ENCODE data around the gene KCNG4. TPM values are rescaled to one million over a fixed set of nuclear protein-coding genes. Genes with fewer than 3 reads are reported as not detected.

The KCNG4 gene
- total and polyA plus RNA-seq, 4 experiments from 2014 or later, result not detected

DNA sequence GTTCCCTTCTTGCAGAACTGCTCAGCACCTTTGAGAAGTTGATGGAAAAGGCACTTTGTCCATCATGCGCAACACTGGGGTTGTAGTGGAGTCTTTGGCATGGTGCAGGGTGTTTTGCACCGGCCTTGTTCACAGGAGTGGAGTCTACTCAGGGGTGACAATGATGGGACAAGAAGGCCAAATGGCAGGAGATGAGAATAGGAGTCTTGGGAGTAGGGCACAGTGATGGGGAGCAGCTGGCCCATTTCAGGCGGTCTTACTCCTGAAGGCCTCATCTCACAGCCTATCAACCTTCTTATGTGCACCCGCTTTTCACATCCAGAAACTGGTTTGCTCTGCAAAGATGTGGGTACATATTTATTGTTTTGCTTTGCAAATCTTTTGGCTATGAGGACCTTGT, 13.4 kb upstream of the KCNG4 start:
- H3K27ac Mint-ChIP-seq, result no peak overlapping the region
- H3K4me1 Mint-ChIP-seq, result no peaks in the 10 kb centered on the region

DNA sequence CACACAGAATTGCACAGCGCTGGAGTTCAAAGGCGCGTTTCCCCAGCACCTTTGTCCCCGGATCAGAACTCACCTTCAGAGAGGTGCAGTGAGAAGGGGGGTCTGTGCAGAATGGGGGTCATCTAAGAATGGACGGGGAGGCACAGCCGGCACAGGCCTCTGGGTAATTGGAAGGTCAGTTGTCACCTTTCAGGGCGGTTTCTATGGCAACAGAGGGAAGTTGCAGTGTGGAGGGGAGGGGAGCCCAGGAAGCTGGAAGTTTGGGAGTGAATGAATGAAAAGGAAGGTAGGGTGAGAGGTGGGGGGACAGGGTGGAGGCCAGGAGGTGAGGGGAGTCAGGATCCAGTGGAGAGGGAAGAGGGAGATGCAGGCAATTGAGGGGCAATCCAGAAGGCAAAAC, 12.4 kb upstream of the KCNG4 start:
- no peak for DNase-seq
- no peak overlapping the region for H3K27ac ChIP-seq (ENCODE audit: low read depth, low read length)
- Mint-ChIP-seq H3K4me3 (no peak overlapping the region), H3K36me3 (no peaks in the 10 kb centered on the region), H3K27me3 (peaks cover 14 to 26% of the 10 kb centered on the region in 2 donors), H3K9me3 (peaks cover 0 to 10% (median 2%) of the 10 kb centered on the region in 8 donors), H3K4me1 (no peaks in the 10 kb centered on the region), H3K27ac (no peak overlapping the region)
- ChIA-PET POLR2A (ENCODE audit: partially characterized antibody) (no interaction called here), CTCF (ENCODE audit: partially characterized antibody) (no interaction called here)
- no peaks in the 10 kb centered on the region for H3K9me3 ChIP-seq (ENCODE audit: control insufficient read depth in 1 of 2, low read length in 2 of 2)
- no peak overlapping the region for H3K4me3 ChIP-seq (ENCODE audit: low read length in 2 of 2)
- no peaks in the 10 kb centered on the region for H3K36me3 ChIP-seq (ENCODE audit: insufficient read depth, low read length)
- no peaks in the 10 kb centered on the region for H3K27me3 ChIP-seq (ENCODE audit: insufficient read depth, low read length)
- intact Hi-C loops (cut with micrococcal nuclease), result no loop called here
- no peaks in the 10 kb centered on the region for H3K4me1 ChIP-seq (ENCODE audit: insufficient read depth, low read length)

More for the DNA sequence above, 13.4 kb upstream of the KCNG4 start:
- Histone ChIP-seq H3K27ac (ENCODE audit: low read depth, low read length) (no peak overlapping the region), H3K4me3 (ENCODE audit: low read length in 2 of 2) (no peak overlapping the region), H3K36me3 (ENCODE audit: insufficient read depth, low read length) (no peaks in the 10 kb centered on the region), H3K27me3 (ENCODE audit: insufficient read depth, low read length) (no peaks in the 10 kb centered on the region), H3K4me1 (ENCODE audit: insufficient read depth, low read length) (no peaks in the 10 kb centered on the region), H3K9me3 (ENCODE audit: control insufficient read depth in 1 of 2, low read length in 2 of 2) (no peaks in the 10 kb centered on the region)
- H3K36me3 Mint-ChIP-seq, result no peaks in the 10 kb centered on the region
- H3K4me3 Mint-ChIP-seq, result no peak overlapping the region
- peaks cover 0 to 10% (median 2%) of the 10 kb centered on the region in 8 donors for H3K9me3 Mint-ChIP-seq
- ChIA-PET CTCF (ENCODE audit: partially characterized antibody) (no interaction called here), POLR2A (ENCODE audit: partially characterized antibody) (no interaction called here)
- DNase-seq, result no peak
- peaks cover 19 to 25% of the 10 kb centered on the region in 2 donors for H3K27me3 Mint-ChIP-seq
- intact Hi-C loops (cut with micrococcal nuclease), result no loop called here

GRCh38 chr16:84247844-84248243, 8.0 kb upstream of the KCNG4 start:
- no peaks in the 10 kb centered on the region for H3K9me3 ChIP-seq (ENCODE audit: control insufficient read depth in 1 of 2, low read length in 2 of 2)
- Mint-ChIP-seq H3K27ac (no peak overlapping the region), H3K4me1 (peaks cover 0 to 5% (median under 1%) of the 10 kb centered on the region in 4 donors), H3K9me3 (peaks cover 0 to 6% (median 4%) of the 10 kb centered on the region in 8 donors), H3K4me3 (no peak overlapping the region), H3K36me3 (no peaks in the 10 kb centered on the region), H3K27me3 (peaks cover 11 to 23% of the 10 kb centered on the region in 2 donors)
- H3K36me3 ChIP-seq (ENCODE audit: insufficient read depth, low read length), result no peaks in the 10 kb centered on the region
- H3K4me3 ChIP-seq (ENCODE audit: low read length in 2 of 2), result no peak overlapping the region
- intact Hi-C loops (cut with micrococcal nuclease), result no loop called here
- no peaks in the 10 kb centered on the region for H3K4me1 ChIP-seq (ENCODE audit: insufficient read depth, low read length)
- H3K27me3 ChIP-seq (ENCODE audit: insufficient read depth, low read length), result no peaks in the 10 kb centered on the region
- ChIA-PET POLR2A (ENCODE audit: partially characterized antibody) (no interaction called here), CTCF (ENCODE audit: partially characterized antibody) (no interaction called here)
- no peak for DNase-seq
- no peak overlapping the region for H3K27ac ChIP-seq (ENCODE audit: low read depth, low read length)

GRCh38 chr16:84247331-84247730, 7.5 kb upstream of the KCNG4 start:
- Mint-ChIP-seq H3K27ac (no peak overlapping the region), H3K36me3 (no peaks in the 10 kb centered on the region), H3K4me3 (no peak overlapping the region), H3K9me3 (peaks cover 0 to 6% (median 4%) of the 10 kb centered on the region in 8 donors), H3K4me1 (peaks cover 0 to 5% (median under 1%) of the 10 kb centered on the region in 4 donors), H3K27me3 (peaks cover 10 to 22% of the 10 kb centered on the region in 2 donors)
- POLR2A ChIA-PET (ENCODE audit: partially characterized antibody), result no interaction called here
- Histone ChIP-seq H3K4me3 (ENCODE audit: low read length in 2 of 2) (no peak overlapping the region), H3K36me3 (ENCODE audit: insufficient read depth, low read length) (no peaks in the 10 kb centered on the region), H3K27ac (ENCODE audit: low read depth, low read length) (no peak overlapping the region), H3K9me3 (ENCODE audit: control insufficient read depth in 1 of 2, low read length in 2 of 2) (no peaks in the 10 kb centered on the region), H3K4me1 (ENCODE audit: insufficient read depth, low read length) (no peaks in the 10 kb centered on the region), H3K27me3 (ENCODE audit: insufficient read depth, low read length) (no peaks in the 10 kb centered on the region)
- DNase-seq, result no peak
- CTCF ChIA-PET (ENCODE audit: partially characterized antibody), result no interaction called here
- intact Hi-C loops (cut with micrococcal nuclease), result no loop called here

DNA sequence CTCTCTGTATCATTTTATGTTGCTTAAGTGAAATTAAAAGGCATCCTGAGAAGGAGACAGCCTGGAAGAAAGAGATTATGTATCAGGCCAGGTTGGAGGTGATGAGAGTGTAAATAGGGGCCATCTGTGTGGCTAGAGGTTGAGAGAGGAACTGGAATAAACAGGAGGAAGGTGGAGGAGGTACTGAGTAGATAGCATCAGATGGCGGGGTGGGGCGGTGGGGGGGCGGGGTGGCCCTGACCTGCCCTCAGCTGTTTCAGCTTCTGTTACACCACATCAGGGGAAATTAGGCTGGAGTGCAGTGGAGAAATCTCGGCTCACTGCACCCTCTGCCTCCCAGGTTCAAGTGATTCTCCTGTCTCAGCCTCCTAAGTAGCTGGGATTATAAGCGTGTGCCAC, 6.9 kb upstream of the KCNG4 start:
- Mint-ChIP-seq H3K9me3 (peaks cover 0 to 6% (median 4%) of the 10 kb centered on the region in 8 donors), H3K27me3 (peaks cover 10 to 19% of the 10 kb centered on the region in 2 donors), H3K27ac (no peak overlapping the region), H3K36me3 (no peaks in the 10 kb centered on the region), H3K4me1 (peaks cover 0 to 5% (median under 1%) of the 10 kb centered on the region in 4 donors), H3K4me3 (no peak overlapping the region)
- Histone ChIP-seq H3K9me3 (ENCODE audit: control insufficient read depth in 1 of 2, low read length in 2 of 2) (no peaks in the 10 kb centered on the region), H3K27me3 (ENCODE audit: insufficient read depth, low read length) (no peaks in the 10 kb centered on the region), H3K4me3 (ENCODE audit: low read length in 2 of 2) (no peak overlapping the region), H3K27ac (ENCODE audit: low read depth, low read length) (no peak overlapping the region), H3K36me3 (ENCODE audit: insufficient read depth, low read length) (no peaks in the 10 kb centered on the region), H3K4me1 (ENCODE audit: insufficient read depth, low read length) (no peaks in the 10 kb centered on the region)
- ChIA-PET CTCF (ENCODE audit: partially characterized antibody) (interaction anchor here (1.7 kb wide), 1 partner anchor 30 kb away, joined by 10 read pairs; no protein-coding TSS in a partner anchor), POLR2A (ENCODE audit: partially characterized antibody) (no interaction called here)
- DNase-seq, result no peak
- intact Hi-C loops (cut with micrococcal nuclease), result no loop called here

DNA sequence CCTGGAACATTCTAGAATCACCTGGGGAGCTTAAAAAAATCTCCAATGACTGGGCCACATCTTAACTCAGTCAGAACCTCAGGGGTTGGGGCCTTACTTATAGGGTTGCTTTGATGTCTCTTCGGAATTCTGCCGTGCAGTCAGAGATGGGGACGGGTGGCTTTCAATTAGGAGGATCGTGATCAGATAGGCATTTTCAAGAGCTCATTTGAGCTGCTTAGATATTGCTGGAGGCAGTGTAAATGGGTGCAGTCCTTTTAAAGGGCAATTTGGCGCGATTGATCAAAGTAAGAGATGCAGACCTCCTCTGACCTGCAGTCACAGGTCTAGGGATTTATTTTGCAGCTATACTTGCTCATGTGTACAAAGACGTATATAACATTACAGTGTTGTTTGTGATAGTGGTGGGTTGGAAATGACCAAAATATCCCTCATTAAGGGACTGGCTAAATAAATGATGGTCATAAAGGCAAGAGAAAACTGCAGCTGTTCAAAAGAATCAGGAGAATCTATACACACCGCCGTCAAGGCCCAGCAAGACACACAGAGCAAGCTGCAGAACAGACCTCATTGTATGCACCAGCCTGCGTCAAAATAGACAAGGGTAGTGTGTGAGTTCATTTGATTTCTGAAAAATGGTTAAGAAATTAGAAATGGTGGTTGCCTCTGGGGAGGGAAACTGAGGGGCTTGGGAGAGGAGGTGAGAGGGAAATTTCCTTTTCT, 6.3 kb upstream of the KCNG4 start:
- Histone ChIP-seq H3K27ac (ENCODE audit: low read depth, low read length) (no peak overlapping the region), H3K4me3 (ENCODE audit: low read length in 2 of 2) (no peak overlapping the region), H3K36me3 (ENCODE audit: insufficient read depth, low read length) (no peaks in the 10 kb centered on the region), H3K9me3 (ENCODE audit: control insufficient read depth in 1 of 2, low read length in 2 of 2) (no peaks in the 10 kb centered on the region), H3K4me1 (ENCODE audit: insufficient read depth, low read length) (no peaks in the 10 kb centered on the region), H3K27me3 (ENCODE audit: insufficient read depth, low read length) (no peaks in the 10 kb centered on the region)
- no peak for DNase-seq
- Mint-ChIP-seq H3K27ac (no peak overlapping the region), H3K27me3 (peaks cover 12 to 25% of the 10 kb centered on the region in 2 donors), H3K4me1 (peaks cover 0 to 5% (median under 1%) of the 10 kb centered on the region in 4 donors), H3K4me3 (no peak overlapping the region), H3K9me3 (peaks cover 0 to 6% (median 3%) of the 10 kb centered on the region in 8 donors), H3K36me3 (no peaks in the 10 kb centered on the region)
- CTCF ChIA-PET (ENCODE audit: partially characterized antibody), result interaction anchor here (1.7 kb wide), 1 partner anchor 31 kb away, joined by 10 read pairs; no protein-coding TSS in a partner anchor
- POLR2A ChIA-PET (ENCODE audit: partially characterized antibody), result no interaction called here
- intact Hi-C loops (cut with micrococcal nuclease), result no loop called here

GRCh38 chr16:84244728-84245127, 4.9 kb upstream of the KCNG4 start:
- Mint-ChIP-seq H3K27me3 (peaks cover 10 to 24% of the 10 kb centered on the region in 2 donors), H3K36me3 (no peaks in the 10 kb centered on the region), H3K9me3 (peaks cover 0 to 6% (median 3%) of the 10 kb centered on the region in 8 donors), H3K4me1 (peaks cover 0 to 5% (median under 1%) of the 10 kb centered on the region in 4 donors), H3K4me3 (no peak overlapping the region), H3K27ac (no peak overlapping the region)
- H3K27ac ChIP-seq (ENCODE audit: low read depth, low read length), result no peak overlapping the region
- no peaks in the 10 kb centered on the region for H3K36me3 ChIP-seq (ENCODE audit: insufficient read depth, low read length)
- DNase-seq, result no peak
- no peaks in the 10 kb centered on the region for H3K9me3 ChIP-seq (ENCODE audit: control insufficient read depth in 1 of 2, low read length in 2 of 2)
- no peak overlapping the region for H3K4me3 ChIP-seq (ENCODE audit: low read length in 2 of 2)
- H3K27me3 ChIP-seq (ENCODE audit: insufficient read depth, low read length), result no peaks in the 10 kb centered on the region
- CTCF ChIA-PET (ENCODE audit: partially characterized antibody), result no interaction called here
- H3K4me1 ChIP-seq (ENCODE audit: insufficient read depth, low read length), result no peaks in the 10 kb centered on the region
- intact Hi-C loops (cut with micrococcal nuclease), result no loop called here
- POLR2A ChIA-PET (ENCODE audit: partially characterized antibody), result no interaction called here
